Tibial nerve (tissue), 3 donors: ENCODE data around the gene SLC25A30.

ENCODE experiments used
- POLR2A ChIP-seq, 2 donors: fragments of 450-650 bp; IDR thresholded peaks; one replicate each; pipeline ENCODE4 v1.6.1; 2017; ENCODE audit warnings: antibody characterized with exemption in 2 of 2, mild to moderate bottlenecking in 2 of 2, moderate library complexity in 2 of 2
- TF ChIP-seq, protein P1 (sequence below), 5 experiments: fragments of 200-600 bp in 3 of 5; fragments of 450-650 bp in 2 of 5; sonication (generic) in 3 of 5; IDR thresholded peaks; one replicate each; pipeline ENCODE4 v1.5.1; 2016 to 2019; ENCODE audit warnings: antibody characterized with exemption in 5 of 5, mild to moderate bottlenecking in 3 of 5, moderate library complexity in 2 of 5

DNA sequence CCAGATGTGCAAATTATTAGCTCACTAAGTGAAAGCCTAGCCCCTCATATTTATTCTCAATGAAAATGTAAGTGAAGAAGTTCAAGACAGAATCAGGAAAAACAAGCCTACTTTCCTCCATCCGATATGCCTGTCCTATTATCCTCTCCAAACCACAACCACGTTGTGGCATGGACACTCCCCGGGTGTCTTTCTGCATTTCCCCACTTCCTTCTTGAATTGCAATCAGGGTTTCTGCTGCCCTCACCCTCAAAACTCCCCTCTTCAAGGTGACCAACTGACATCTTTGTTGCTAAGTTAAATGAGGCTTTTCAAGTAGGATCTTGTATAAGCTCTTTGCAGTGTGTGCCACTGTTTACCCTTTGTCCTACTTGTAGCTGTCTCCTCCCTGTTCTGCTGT lies 11.8 kb downstream of the SLC25A30 start:
- TF ChIP-seq, protein P1, sequence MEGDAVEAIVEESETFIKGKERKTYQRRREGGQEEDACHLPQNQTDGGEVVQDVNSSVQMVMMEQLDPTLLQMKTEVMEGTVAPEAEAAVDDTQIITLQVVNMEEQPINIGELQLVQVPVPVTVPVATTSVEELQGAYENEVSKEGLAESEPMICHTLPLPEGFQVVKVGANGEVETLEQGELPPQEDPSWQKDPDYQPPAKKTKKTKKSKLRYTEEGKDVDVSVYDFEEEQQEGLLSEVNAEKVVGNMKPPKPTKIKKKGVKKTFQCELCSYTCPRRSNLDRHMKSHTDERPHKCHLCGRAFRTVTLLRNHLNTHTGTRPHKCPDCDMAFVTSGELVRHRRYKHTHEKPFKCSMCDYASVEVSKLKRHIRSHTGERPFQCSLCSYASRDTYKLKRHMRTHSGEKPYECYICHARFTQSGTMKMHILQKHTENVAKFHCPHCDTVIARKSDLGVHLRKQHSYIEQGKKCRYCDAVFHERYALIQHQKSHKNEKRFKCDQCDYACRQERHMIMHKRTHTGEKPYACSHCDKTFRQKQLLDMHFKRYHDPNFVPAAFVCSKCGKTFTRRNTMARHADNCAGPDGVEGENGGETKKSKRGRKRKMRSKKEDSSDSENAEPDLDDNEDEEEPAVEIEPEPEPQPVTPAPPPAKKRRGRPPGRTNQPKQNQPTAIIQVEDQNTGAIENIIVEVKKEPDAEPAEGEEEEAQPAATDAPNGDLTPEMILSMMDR (IDR thresholded peaks at IDR 0.05) = no peak
- no peak for TF ChIP-seq POLR2A (IDR thresholded peaks at IDR 0.05)
